ENCODE results near the gene RFK.
"Not testable (repeated sequence)": the region's sequence is repeated elsewhere in the genome, so short reads cannot be mapped to it uniquely, and the experiment has no call there.

RFK gene

GRCh38 chr9:76394195-76394959 lies at the start of gene RFK:
Gene RFK, minus strand, starts transcription at chr9:76394426. Its CDS starts 255 bp downstream, at chr9:76394171.
- peak; percentile 88 for DNase-seq (ENCODE audit: low read depth)

GRCh38 chr9:76443887-76444286 lies 49.7 kb upstream of the RFK start:
- DNase-seq (ENCODE audit: low read depth), result no peak

GRCh38 chr9:76441551-76442322 lies 47.5 kb upstream of the RFK start:
- DNase-seq (ENCODE audit: low read depth), result no peak

- no peak for DNase-seq (ENCODE audit: low read depth)
Observed at GRCh38 chr9:76438841-76439588, 44.8 kb upstream of the RFK start.

GRCh38 chr9:76437017-76437699 lies 42.9 kb upstream of the RFK start:
- not testable (repeated sequence) for DNase-seq (ENCODE audit: low read depth)

- DNase-seq (ENCODE audit: low read depth), result not testable (repeated sequence)
Observed at GRCh38 chr9:76434897-76435296, 40.7 kb upstream of the RFK start.

- DNase-seq (ENCODE audit: low read depth), result no peak
Observed at GRCh38 chr9:76433836-76434235, 39.6 kb upstream of the RFK start.

GRCh38 chr9:76433406-76433805 lies 39.2 kb upstream of the RFK start:
- no peak for DNase-seq (ENCODE audit: low read depth)

- DNase-seq (ENCODE audit: low read depth), result no peak
Observed at GRCh38 chr9:76431601-76432000, 37.4 kb upstream of the RFK start.

- DNase-seq (ENCODE audit: low read depth), result no peak
Observed at GRCh38 chr9:76426807-76427419, 32.7 kb upstream of the RFK start.

GRCh38 chr9:76425677-76426453 lies 31.6 kb upstream of the RFK start:
- no peak for DNase-seq (ENCODE audit: low read depth)

GRCh38 chr9:76424491-76424890 lies 30.3 kb upstream of the RFK start:
- no peak for DNase-seq (ENCODE audit: low read depth)

- DNase-seq (ENCODE audit: low read depth), result no peak
Observed at GRCh38 chr9:76423216-76424177, 29.3 kb upstream of the RFK start.

- no peak for DNase-seq (ENCODE audit: low read depth)
Observed at GRCh38 chr9:76419782-76420380, 25.7 kb upstream of the RFK start.

GRCh38 chr9:76417394-76417793 lies 23.2 kb upstream of the RFK start:
- no peak for DNase-seq (ENCODE audit: low read depth)

GRCh38 chr9:76415731-76416130 lies 21.5 kb upstream of the RFK start:
- DNase-seq (ENCODE audit: low read depth), result no peak

GRCh38 chr9:76415154-76415553 lies 20.9 kb upstream of the RFK start:
- no peak for DNase-seq (ENCODE audit: low read depth)

GRCh38 chr9:76414661-76415060 lies 20.4 kb upstream of the RFK start:
- no peak for DNase-seq (ENCODE audit: low read depth)

GRCh38 chr9:76413658-76414057 lies 19.4 kb upstream of the RFK start:
- no peak for DNase-seq (ENCODE audit: low read depth)

Data from activated gamma-delta T cell treated with anti-CD3 and anti-CD28 coated beads, Interleukin-2, amount 50 U/mL, for 16 hours (primary cell).